Stimulated activated CD4-positive, alpha-beta T cell treated with anti-CD3 and anti-CD28 coated beads, Interleukin-2, amount 100 ng/mL, for 48 hours (primary cell): Measurements from ENCODE around the gene SEC16B.
"Not testable (repeated sequence)": the region's sequence is repeated elsewhere in the genome, so short reads cannot be mapped to it uniquely, and the experiment has no call there.

ENCODE experiments used
- DNase-seq, 2 donors: peaks; one replicate each; pipeline ENCODE4 v3.0.0-alpha.2; 2020

The SEC16B gene, protein sequence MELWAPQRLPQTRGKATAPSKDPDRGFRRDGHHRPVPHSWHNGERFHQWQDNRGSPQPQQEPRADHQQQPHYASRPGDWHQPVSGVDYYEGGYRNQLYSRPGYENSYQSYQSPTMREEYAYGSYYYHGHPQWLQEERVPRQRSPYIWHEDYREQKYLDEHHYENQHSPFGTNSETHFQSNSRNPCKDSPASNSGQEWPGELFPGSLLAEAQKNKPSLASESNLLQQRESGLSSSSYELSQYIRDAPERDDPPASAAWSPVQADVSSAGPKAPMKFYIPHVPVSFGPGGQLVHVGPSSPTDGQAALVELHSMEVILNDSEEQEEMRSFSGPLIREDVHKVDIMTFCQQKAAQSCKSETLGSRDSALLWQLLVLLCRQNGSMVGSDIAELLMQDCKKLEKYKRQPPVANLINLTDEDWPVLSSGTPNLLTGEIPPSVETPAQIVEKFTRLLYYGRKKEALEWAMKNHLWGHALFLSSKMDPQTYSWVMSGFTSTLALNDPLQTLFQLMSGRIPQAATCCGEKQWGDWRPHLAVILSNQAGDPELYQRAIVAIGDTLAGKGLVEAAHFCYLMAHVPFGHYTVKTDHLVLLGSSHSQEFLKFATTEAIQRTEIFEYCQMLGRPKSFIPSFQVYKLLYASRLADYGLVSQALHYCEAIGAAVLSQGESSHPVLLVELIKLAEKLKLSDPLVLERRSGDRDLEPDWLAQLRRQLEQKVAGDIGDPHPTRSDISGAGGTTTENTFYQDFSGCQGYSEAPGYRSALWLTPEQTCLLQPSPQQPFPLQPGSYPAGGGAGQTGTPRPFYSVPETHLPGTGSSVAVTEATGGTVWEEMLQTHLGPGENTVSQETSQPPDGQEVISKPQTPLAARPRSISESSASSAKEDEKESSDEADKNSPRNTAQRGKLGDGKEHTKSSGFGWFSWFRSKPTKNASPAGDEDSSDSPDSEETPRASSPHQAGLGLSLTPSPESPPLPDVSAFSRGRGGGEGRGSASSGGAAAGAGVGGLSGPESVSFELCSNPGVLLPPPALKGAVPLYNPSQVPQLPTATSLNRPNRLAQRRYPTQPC

GRCh38 chr1:177969825-177970371 is at the start of gene SEC16B:
Gene SEC16B, minus strand, starts transcription at chr1:177970058. Its CDS starts 2,077 bp downstream, at chr1:177967981.
- no peak for DNase-seq

- DNase-seq: no peak
Measured at GRCh38 chr1:178019622-178020021, 49.8 kb upstream of the SEC16B start.

- no peak for DNase-seq
Measured at GRCh38 chr1:178019208-178019607, 49.4 kb upstream of the SEC16B start.

- no peak for DNase-seq
Measured at GRCh38 chr1:178017517-178017916, 47.7 kb upstream of the SEC16B start.

GRCh38 chr1:178011864-178012503 is 42.1 kb upstream of the SEC16B start:
- DNase-seq: no peak

- DNase-seq: no peak
Measured at GRCh38 chr1:178011465-178011828, 41.6 kb upstream of the SEC16B start.

DNA sequence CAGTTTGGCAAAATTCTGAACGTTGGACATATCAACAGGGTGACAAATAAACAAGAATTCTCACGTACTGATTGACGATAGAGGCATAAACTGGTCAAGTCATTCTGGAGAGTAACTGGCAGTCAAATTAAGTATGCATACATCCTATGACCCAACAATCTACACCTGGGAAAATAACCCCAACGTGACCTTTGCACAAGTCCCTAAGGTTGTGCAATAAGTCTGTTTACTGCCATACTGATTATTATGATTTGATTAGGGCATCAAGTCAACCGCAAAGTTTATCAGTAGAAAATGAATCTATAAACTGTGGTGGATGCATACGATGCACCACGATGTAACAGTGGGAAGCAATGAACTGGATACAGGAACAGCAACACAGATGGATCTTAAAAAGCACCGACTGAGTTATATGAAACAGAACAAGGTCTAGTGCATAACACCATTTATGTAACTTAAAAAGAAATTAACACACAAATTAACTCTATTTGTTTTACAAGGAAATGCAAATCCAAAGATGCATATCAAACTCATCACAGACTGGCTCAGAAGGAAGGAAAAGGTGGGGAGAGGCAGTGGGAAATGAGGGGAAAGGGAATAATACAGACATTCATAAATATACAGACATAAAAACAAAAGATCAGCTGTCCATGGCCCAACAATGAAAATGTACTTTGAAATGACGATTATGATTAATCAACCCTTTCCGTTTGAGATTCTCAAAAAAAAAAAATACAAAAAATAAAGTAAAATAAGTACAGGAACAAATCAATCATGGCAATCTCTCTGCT is 41.0 kb upstream of the SEC16B start:
- DNase-seq: no peak

- DNase-seq: no peak
Measured at GRCh38 chr1:178006043-178006442, 36.2 kb upstream of the SEC16B start.

- no peak for DNase-seq
Measured at GRCh38 chr1:178005450-178005849, 35.6 kb upstream of the SEC16B start.

DNA sequence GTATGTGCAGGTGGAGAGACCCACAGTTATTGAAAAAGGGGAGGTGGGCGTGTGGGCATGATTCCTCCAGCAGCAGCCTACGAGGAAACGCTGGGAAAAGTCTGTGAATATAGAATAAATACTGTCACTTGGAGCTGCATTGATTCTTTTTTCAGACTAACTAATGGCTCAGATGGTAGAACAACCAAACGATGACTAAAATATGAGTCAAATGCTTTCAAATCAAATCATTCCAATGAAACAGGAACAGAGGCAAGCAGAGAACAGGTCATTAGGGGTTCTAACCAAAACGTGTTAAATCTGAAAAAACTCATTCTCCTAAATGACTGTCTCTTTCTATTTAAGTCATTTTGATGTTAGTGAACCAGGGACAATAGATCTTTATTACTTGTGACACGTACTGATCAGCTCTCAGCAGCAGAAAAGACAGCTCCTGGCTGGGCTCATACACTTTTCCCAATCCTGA is 35.1 kb upstream of the SEC16B start:
- no peak for DNase-seq

DNA sequence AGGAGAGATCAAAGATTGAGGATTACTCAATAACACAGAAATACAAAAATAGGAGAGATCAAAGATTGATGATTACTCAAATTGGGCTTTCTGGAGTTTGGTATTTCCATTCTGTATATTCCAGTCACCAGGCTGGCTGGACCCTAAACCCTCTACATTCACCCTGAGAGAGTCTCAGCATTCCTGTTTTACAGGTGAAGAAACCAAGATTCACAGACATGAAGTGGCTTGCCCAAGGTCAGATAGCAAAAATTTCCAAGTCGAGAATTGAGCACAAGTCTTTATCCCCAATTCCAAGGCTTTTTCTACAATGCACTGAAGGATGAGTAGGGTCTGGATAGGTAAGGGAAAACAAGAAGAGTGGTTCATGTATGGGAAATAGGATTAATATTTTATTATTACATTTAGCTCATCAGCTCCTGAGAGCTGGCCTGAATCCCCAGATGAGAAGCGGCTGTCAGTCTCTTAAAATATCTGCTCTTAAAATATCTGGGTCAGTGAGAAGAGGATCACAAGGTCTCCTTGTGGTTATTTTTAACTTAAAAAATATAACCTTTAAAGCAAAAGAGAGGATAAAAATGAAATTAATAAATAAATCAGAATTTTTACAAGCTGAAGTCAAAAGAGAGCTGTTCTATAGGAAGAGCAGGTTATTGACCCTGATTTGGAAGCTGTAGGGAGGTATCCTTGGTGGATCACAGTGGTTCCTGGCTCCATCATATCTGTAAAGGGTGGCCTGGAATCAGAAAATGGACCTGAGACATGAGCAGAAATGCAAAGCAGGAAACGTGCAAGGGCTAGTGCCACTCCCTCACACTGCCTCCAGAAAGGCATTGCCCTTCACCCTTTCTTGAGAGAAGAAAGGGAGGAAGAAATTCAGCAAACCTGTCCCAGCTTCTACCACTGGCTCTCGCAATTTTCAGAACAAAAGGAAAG is 29.1 kb upstream of the SEC16B start:
- DNase-seq: no peak

DNA sequence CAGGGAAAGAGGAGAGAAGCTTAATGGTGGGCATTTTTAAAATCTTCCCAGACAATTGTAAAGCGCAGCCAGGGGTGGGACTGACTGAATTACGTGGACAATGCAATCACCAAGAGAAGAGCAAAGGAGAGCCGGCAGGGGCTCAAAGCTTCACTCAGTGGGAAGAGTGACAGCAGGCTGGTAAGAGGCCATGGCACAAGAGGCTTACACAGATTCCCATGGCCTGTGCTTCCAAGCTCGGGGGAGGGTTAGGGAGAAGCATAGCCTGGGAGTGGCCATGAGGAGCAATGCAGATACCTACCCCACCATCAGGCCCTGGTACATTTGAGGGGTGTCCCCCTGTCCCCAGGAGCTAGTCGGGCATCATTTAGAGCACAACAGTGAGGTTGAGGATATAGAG is 27.1 kb upstream of the SEC16B start:
- no peak for DNase-seq

GRCh38 chr1:177995369-177995768 is 25.5 kb upstream of the SEC16B start:
- no peak for DNase-seq

DNA sequence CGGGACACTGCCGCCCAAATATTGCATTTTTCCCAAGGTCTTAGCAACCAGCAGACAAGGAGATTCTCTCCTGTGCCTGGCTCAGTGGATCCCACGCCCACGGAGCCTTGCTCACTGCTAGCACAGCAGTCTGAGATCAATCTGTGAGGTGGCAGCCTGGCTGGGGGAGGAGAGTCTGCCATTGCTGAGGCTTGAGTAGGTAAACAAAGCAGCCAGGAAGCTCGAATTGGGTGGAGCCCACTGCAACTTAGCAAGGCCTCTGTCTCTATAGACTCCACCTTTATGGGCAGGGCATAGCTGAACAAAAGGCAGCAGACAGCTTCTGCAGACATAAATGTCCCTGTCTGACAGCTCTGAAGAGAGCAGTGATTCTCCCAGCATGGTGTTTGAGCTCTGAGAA is 16.4 kb upstream of the SEC16B start:
- DNase-seq: not testable (repeated sequence)

- DNase-seq: no peak
Measured at GRCh38 chr1:177984761-177985160, 14.9 kb upstream of the SEC16B start.

- DNase-seq: no peak
Measured at GRCh38 chr1:177984136-177984525, 14.3 kb upstream of the SEC16B start.

- DNase-seq: no peak
Measured at GRCh38 chr1:177983482-177984135, 13.8 kb upstream of the SEC16B start.

DNA sequence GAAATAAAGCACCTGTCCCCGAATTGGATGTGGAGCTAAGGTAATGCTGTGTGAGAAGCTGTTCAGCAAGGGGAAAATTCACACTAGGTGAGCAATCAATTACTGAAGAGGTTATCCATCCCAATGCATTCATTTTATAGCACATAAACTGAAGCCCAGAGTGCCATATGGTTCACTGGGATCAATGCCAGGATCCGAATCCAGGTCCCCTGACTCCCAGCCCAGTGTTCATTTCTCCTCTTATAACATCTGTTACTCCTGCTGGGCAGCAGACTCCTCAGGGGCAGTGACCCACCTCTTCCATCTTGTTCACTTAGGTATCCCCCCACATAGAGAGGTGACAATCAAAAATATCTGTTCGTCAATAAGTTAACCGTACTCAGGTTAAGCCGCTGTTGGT is 13.2 kb upstream of the SEC16B start:
- DNase-seq: no peak

DNA sequence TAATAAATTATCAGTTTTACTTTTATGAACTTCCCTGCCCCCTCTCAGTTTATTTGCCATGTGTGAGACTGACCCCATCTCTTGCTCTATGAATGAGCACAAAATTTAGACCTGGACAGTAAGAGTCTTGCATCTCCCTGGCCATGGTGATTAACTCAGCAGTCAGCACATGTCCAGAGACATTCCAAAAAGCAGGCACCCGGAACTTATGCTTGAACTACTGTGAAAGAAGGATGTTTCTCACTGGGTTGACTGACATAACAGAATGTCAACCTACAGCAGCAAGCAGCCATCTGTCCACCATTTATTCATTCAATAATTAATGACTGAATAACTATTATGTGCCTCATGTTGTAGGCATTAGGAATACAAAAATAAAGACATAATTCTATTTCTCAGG is 11.3 kb upstream of the SEC16B start:
- no peak for DNase-seq

GRCh38 chr1:177979272-177979671 is 9.4 kb upstream of the SEC16B start:
- DNase-seq: no peak
